Fibroblast of skin of back (primary cell): ENCODE results near the gene RALGAPA2.

Source experiments
- DNase-seq: peaks from one replicate; pipeline ENCODE4 v3.0.0-alpha.2; 2013

The RALGAPA2 gene

DNA sequence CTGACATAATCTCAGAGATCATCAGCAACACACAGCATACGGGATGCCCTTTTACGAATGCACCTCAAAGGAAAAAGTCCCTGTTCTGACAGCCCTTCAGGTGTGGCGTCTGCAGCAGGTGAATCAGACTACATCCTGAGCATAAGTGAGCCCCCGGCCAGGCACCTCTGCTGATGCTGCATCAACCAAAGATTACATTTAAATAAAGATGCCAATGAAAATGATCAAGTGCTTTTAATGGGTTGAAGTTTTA lies 285.9 kb downstream of the RALGAPA2 start:
- no peak for DNase-seq

- DNase-seq, result no peak
Measured at GRCh38 chr20:20425823-20426654, 286.4 kb downstream of the RALGAPA2 start.

GRCh38 chr20:20423117-20423516 lies 289.3 kb downstream of the RALGAPA2 start:
- DNase-seq, result no peak

DNA sequence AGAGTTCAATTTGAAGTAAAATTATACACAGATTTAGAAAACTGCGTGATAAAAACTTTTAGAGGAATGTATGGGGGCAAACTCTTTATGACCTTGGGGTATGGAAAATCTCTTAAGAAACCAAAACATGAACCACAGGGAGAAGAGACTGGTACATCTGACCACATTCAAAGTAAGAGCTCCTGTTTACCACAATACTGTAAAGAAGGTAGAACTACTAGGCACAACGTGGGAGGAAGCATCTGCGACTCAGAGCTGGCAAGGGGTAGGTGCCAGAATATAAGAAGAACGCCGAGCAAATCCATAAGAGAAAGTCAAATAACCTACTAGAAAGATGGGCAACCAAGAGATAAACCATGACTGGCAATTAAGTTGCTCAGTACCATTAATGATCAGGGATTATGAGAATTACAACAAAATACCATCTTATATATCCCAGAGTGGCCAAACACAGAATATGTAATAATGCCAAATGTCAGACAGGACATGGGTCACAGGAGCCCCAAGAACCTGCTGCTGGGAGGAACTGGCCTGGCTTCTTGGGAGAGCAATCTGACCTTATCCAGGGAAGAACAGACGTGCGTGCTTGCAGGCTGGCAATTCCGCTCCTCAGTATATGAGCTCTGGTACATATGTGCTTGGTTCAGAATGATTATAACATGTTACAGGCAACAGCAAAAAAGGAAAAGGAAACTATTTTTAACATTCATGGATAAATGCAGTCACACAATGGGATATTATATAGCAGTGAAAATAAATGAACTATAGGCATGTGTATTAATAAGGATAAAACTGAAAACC lies 294.4 kb downstream of the RALGAPA2 start:
- DNase-seq, result no peak

- DNase-seq, result no peak
Measured at GRCh38 chr20:20415321-20415720, 297.1 kb downstream of the RALGAPA2 start.

DNA sequence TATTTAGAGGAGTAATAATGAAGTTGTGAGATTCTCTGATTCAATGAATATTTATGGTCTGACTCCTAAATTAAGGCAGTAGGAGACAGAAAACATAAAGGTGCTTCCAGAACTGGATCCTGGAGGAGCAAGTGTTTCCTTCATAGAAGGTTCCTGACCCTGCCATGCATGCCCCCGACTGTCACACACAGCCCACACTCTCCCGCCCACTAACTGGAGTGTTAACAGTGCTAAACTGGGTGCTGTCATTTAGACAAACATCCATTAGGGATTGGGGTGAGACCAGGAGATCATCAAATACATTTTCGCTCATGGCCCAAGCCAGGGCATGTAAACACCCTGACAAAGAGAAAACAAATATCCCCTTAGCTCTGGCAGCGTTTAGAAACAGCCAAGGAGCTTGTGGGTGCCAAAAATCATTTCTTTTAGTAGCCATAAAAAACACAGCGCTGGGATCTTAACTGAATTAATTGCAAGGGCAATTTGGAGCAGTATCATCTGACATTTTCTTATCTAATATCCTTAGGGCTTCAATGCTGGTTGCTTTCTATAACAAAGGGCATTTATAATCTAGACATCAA lies 297.7 kb downstream of the RALGAPA2 start:
- DNase-seq, result no peak

DNA sequence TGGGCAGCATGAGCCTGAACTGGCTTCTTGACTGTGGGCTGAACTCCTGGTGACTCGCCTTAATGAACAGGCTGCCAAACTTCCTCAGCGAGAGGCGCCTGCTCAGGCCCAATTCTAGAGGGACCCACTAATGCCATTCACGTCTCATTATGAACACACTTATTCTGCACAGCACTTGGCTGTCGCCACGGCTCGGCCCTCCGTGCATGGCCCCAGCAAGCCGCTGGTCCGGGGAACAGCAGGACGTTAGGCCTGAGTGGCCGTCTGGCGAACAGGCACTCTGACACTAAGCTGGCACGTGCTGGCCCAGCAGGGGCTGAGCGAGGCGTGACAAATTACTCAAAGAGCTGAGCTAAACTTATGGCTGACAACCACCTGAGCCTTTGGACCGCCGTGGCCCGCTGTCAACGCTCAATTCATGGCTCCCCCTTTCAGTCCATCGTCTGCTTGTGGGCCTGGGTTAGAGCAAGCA lies 298.6 kb downstream of the RALGAPA2 start:
- no peak for DNase-seq

- DNase-seq, result peak; percentile 5
Measured at GRCh38 chr20:20412750-20413149, 299.7 kb downstream of the RALGAPA2 start.

DNA sequence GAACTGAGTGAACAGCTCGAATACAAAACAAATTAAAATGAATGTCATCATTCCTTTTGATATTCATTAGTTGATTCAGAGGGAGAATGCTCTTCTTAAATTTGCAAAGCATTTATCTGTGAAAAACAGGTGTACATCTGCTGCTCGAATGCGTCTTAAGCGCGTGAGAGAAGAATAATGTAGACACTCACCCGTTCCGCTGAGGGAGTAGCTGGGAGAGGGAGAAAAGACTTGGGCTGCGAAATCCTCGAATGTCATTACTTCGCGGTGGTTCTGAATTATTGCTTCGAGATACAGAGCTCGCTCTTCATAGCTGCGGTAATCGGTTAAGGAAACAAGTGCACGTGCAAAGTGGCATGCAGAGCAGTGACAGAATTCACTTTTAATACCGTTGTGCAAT lies 300.6 kb downstream of the RALGAPA2 start:
- DNase-seq, result no peak

DNA sequence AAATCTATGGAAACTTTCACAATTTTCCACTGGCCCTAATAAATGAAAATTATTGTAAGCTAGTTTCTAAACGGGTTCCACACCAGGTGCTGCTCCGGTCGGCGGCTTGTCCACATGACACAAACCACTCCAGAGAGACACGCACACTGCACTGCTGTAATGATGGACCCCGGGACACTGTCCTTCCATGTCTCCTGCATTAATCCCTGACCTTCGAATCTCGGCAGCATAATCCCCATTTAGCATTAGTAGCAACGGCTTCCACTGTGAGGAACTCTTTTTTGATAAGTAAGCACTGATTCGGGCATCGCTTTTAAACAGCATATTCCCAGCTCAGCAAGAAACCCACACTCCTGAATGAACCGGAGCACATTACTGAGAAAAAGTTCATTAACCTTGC lies 301.0 kb downstream of the RALGAPA2 start:
- DNase-seq, result no peak

DNA sequence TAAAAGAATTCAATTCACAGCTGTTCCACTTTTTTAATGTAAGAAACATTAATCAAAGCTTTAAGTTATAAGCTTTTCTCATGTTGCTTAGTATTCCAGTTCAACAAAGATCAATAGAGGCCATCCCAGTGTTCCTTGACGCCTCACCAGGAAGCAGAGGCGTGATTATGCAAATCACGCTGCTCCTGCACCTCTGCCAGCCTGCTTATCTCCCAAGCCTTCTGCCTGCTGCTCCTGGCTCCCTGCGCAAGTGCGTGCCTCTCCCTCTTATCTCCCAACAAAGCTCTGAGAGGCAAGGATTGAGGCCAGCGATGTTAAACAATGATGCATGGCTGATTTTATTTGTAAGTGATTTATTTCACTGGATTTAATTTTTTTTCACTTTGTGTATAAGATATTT lies 301.8 kb downstream of the RALGAPA2 start:
- DNase-seq, result no peak

- DNase-seq, result no peak
Measured at GRCh38 chr20:20409331-20409730, 303.1 kb downstream of the RALGAPA2 start.

GRCh38 chr20:20407891-20408805 lies 304.3 kb downstream of the RALGAPA2 start:
- DNase-seq, result peak; percentile 5

DNA sequence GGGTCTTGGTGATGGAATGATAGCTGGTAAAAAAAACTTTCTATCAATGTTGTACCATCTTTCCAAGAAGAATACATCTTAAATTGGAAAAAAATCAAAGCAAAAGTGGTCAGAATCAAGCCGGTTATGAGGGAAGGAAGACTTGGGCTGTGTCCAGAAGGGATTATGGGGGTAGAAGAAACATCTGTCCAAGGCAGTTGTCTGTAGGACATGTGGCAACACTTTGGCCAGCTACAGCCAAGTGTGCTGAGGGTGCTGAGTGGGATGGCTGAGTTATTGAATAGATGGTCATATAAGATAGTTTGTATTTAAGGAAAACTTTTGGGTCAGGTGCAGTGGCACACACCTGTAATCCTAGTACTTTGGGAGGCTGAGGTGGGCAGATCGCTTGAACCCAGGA lies 306.1 kb downstream of the RALGAPA2 start:
- DNase-seq, result no peak

GRCh38 chr20:20405623-20406022 lies 306.8 kb downstream of the RALGAPA2 start:
- no peak for DNase-seq

GRCh38 chr20:20404633-20405032 lies 307.8 kb downstream of the RALGAPA2 start:
- no peak for DNase-seq

DNA sequence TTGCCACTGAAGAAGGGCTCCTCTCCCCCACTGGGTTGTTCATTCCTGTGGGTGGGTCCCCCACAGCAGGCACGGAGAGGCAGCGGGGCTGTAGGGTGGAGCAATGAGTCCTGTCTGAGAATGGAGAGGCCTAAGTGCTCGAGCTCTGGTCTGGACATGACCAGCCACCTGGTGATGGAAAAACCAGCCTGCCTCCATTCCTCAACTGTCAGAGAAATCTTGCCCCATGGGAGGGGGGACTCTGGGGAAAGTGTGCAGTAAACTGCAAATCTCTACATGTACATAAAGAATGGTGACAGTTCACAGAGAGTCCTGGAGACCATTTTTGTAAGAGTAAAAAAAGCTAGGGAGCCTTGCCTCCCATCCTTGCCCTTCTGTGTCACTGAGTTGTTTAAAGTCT lies 310.5 kb downstream of the RALGAPA2 start:
- no peak for DNase-seq

- no peak for DNase-seq
Measured at GRCh38 chr20:20399531-20400500, 312.6 kb downstream of the RALGAPA2 start.

DNA sequence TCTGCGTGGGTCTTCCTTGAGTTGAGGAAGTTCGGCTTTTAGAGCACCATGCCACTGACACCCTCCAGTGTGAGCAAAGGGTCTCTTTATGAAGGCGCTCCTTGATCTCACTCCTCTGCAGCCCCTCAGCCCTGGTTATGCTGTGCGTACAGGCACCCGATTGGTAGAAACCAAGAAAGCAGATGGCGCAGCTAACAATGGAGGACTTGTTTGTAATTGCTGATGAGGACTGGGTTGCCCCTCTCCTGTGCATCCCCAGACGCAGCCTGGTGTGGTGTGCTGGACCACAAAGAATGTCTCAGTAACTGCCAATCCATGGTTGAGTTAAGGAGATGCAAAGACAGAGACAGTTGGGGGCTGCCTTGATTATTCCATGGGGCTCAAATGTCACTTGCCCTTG lies 314.3 kb downstream of the RALGAPA2 start:
- no peak for DNase-seq

GRCh38 chr20:20396794-20397193 lies 315.6 kb downstream of the RALGAPA2 start:
- no peak for DNase-seq

DNA sequence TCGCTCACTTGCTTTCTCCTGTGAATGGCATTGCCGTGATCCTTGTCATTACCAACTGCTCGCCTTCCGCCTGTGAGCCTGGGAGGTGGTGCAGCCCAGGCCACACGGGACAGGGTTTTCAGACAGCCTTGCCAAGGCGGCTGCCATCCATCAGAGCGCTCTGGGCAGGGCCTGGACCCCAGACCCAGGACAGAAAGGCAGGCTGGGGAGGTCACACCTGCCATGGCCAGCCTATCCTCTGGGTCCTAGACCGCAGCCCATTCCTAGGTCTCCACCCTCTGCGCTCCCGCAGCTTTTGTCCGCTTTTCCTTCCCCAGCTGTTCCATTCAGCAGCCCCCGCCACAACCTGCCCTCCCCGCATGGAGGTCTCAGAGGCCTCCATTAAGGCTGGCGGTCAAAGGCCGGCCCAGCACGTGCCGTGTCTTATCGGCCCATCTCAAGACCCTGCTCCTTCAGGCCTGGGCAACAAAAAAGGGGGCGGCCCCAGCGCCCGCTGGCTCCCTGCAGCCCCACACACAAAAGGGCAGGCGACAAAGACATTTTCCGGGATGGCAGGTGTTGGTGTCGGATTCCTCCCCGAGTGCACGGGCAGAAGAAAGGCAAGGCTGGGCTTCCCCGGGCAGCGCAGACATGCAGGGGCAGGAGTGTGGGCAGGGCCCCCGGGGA lies 316.4 kb downstream of the RALGAPA2 start:
- no peak for DNase-seq
